ENCODE measurements around the gene BARX1. TPM values are rescaled to one million over a fixed set of nuclear protein-coding genes. Genes with fewer than 3 reads are reported as not detected.

BARX1 gene
- total RNA-seq, 1 experiment from 2014 or later = 8.9 TPM

- TF ChIP-seq, protein P1, sequence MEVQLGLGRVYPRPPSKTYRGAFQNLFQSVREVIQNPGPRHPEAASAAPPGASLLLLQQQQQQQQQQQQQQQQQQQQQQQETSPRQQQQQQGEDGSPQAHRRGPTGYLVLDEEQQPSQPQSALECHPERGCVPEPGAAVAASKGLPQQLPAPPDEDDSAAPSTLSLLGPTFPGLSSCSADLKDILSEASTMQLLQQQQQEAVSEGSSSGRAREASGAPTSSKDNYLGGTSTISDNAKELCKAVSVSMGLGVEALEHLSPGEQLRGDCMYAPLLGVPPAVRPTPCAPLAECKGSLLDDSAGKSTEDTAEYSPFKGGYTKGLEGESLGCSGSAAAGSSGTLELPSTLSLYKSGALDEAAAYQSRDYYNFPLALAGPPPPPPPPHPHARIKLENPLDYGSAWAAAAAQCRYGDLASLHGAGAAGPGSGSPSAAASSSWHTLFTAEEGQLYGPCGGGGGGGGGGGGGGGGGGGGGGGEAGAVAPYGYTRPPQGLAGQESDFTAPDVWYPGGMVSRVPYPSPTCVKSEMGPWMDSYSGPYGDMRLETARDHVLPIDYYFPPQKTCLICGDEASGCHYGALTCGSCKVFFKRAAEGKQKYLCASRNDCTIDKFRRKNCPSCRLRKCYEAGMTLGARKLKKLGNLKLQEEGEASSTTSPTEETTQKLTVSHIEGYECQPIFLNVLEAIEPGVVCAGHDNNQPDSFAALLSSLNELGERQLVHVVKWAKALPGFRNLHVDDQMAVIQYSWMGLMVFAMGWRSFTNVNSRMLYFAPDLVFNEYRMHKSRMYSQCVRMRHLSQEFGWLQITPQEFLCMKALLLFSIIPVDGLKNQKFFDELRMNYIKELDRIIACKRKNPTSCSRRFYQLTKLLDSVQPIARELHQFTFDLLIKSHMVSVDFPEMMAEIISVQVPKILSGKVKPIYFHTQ (CRISPR knock-in tag; IDR thresholded peaks at IDR 0.05) = no peak
- TF ChIP-seq USF2 (CRISPR knock-in tag; IDR thresholded peaks at IDR 0.05) (no peak), SMAD3 (CRISPR knock-in tag; IDR thresholded peaks at IDR 0.05; ENCODE audit: borderline replicate concordance) (no peak), FOXJ3 (CRISPR knock-in tag; IDR thresholded peaks at IDR 0.05; ENCODE audit: borderline replicate concordance) (no peak), TEAD1 (CRISPR knock-in tag; IDR thresholded peaks at IDR 0.05) (no peak), NR1H2 (CRISPR knock-in tag; IDR thresholded peaks at IDR 0.05) (no peak)
- TF ChIP-seq, protein P2, sequence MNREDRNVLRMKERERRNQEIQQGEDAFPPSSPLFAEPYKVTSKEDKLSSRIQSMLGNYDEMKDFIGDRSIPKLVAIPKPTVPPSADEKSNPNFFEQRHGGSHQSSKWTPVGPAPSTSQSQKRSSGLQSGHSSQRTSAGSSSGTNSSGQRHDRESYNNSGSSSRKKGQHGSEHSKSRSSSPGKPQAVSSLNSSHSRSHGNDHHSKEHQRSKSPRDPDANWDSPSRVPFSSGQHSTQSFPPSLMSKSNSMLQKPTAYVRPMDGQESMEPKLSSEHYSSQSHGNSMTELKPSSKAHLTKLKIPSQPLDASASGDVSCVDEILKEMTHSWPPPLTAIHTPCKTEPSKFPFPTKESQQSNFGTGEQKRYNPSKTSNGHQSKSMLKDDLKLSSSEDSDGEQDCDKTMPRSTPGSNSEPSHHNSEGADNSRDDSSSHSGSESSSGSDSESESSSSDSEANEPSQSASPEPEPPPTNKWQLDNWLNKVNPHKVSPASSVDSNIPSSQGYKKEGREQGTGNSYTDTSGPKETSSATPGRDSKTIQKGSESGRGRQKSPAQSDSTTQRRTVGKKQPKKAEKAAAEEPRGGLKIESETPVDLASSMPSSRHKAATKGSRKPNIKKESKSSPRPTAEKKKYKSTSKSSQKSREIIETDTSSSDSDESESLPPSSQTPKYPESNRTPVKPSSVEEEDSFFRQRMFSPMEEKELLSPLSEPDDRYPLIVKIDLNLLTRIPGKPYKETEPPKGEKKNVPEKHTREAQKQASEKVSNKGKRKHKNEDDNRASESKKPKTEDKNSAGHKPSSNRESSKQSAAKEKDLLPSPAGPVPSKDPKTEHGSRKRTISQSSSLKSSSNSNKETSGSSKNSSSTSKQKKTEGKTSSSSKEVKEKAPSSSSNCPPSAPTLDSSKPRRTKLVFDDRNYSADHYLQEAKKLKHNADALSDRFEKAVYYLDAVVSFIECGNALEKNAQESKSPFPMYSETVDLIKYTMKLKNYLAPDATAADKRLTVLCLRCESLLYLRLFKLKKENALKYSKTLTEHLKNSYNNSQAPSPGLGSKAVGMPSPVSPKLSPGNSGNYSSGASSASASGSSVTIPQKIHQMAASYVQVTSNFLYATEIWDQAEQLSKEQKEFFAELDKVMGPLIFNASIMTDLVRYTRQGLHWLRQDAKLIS (CRISPR knock-in tag; IDR thresholded peaks at IDR 0.05; ENCODE audit: borderline replicate concordance) = no peak
- TF ChIP-seq, protein P3, sequence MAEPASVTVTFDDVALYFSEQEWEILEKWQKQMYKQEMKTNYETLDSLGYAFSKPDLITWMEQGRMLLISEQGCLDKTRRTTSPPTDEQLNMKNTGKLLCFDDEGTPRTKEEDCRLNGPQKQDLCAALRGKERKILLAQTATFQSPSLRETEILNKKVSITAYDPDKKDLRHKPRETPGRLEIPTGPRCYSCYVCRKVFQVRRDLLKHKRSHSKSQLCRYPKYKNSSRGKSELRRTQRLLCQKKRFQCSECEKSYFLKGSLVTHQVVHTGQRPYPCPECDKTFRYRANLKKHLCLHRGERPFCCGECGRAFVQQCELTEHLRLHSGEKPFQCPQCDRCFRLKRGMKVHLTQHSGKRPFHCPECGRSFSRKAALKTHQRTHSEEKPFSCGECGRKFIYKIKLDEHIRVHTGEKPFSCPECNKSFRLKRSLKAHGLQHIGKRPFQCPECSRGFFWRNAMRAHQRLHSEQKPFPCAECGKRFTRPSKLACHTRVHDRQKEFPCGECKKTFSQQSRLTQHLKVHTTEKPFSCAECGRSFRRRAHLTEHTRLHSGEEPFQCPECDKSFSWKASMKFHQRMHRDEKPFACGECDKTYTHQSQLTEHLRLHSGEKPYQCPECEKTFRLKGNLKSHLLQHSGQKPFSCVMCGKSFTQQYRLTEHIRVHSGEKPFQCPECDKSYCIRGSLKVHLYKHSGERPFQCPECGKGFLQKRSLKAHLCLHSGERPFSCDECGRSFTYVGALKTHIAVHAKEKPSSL (CRISPR knock-in tag; conservative IDR thresholded peaks at IDR 0.05) = no peak
Observed at GRCh38 chr9:93929231-93929630, 25.9 kb downstream of the BARX1 start (continued).

GRCh38 chr9:93922535-93922934, 32.6 kb downstream of the BARX1 start:
- H3K9me3 Mint-ChIP-seq = peaks cover 7% of the 10 kb centered on the region
- H3K36me3 Mint-ChIP-seq = no peaks in the 10 kb centered on the region
- H3K4me3 Mint-ChIP-seq = no peak overlapping the region
- H3K27ac Mint-ChIP-seq = no peak overlapping the region
- POLR2A ChIA-PET = no interaction called here
- CTCF ChIA-PET = no interaction called here
- H3K27me3 Mint-ChIP-seq (ENCODE audit: low read depth) = peaks cover 3% of the 10 kb centered on the region
- peaks cover 5% of the 10 kb centered on the region; the same call in 1 of the 2 replicates for H3K4me1 Mint-ChIP-seq
- no peak for DNase-seq (ENCODE audit: low spot score)
- ATAC-seq = no peak
- TF ChIP-seq IRF1 (CRISPR knock-in tag; IDR thresholded peaks at IDR 0.05) (no peak), FOXP1 (CRISPR knock-in tag; IDR thresholded peaks at IDR 0.05; ENCODE audit: borderline replicate concordance) (no peak), ZNF317 (CRISPR knock-in tag; IDR thresholded peaks at IDR 0.05; ENCODE audit: borderline replicate concordance, low read depth) (no peak), TCF7 (CRISPR knock-in tag; IDR thresholded peaks at IDR 0.05; ENCODE audit: low read depth) (no peak), ZNF532 (CRISPR knock-in tag; IDR thresholded peaks at IDR 0.05; ENCODE audit: borderline replicate concordance) (no peak), ZNF396 (CRISPR knock-in tag; IDR thresholded peaks at IDR 0.05; ENCODE audit: borderline replicate concordance) (no peak), SOX15 (CRISPR knock-in tag; IDR thresholded peaks at IDR 0.05) (no peak), ZNF121 (CRISPR knock-in tag; IDR thresholded peaks at IDR 0.05) (no peak), ELF4 (CRISPR knock-in tag; IDR thresholded peaks at IDR 0.05; ENCODE audit: low read depth) (no peak), SMAD4 (CRISPR knock-in tag; IDR thresholded peaks at IDR 0.05) (no peak), PRRX2 (CRISPR knock-in tag; IDR thresholded peaks at IDR 0.05) (no peak), MXD4 (CRISPR knock-in tag; IDR thresholded peaks at IDR 0.05; ENCODE audit: borderline replicate concordance) (no peak), ZMAT4 (CRISPR knock-in tag; IDR thresholded peaks at IDR 0.05) (no peak)

Data from WTC11 (cell line).